ENCODE measurements around the gene ARHGAP32. TPM values are rescaled to one million over a fixed set of nuclear protein-coding genes. Genes with fewer than 3 reads are reported as not detected.

ARHGAP32 gene
- total RNA-seq, 6 donors from 2014 or later: 19.9 to 51.3 (median 29.5) TPM

DNA sequence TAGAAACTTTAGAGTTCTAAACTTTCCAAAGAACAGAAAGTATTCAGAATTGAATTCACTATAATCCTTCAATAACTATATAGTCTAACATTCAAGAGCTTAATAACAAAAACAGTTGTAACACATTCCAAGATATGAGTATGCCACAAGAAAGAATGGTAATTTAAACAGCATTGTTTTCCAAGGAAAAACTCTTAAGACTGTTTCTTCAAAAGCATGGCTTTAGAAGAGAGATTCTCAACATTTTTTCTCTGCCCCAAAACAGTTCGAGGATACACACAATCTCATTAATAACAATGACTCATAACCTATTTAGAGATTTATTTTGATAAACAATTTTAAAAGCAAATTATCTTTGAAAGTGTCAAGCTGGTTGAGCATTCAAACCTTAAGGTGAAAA, 16.7 kb upstream of the ARHGAP32 start:
- H3K36me3 ChIP-seq: no peaks in the 10 kb centered on the region
- no peaks in the 10 kb centered on the region for H3K27me3 ChIP-seq
- TF ChIP-seq POLR2A (IDR thresholded peaks at IDR 0.05): no peak
- no peak for TF ChIP-seq POLR2AphosphoS5 (IDR thresholded peaks at IDR 0.05)
- no peak for TF ChIP-seq EP300 (IDR thresholded peaks at IDR 0.05)
- TF ChIP-seq, protein P1, sequence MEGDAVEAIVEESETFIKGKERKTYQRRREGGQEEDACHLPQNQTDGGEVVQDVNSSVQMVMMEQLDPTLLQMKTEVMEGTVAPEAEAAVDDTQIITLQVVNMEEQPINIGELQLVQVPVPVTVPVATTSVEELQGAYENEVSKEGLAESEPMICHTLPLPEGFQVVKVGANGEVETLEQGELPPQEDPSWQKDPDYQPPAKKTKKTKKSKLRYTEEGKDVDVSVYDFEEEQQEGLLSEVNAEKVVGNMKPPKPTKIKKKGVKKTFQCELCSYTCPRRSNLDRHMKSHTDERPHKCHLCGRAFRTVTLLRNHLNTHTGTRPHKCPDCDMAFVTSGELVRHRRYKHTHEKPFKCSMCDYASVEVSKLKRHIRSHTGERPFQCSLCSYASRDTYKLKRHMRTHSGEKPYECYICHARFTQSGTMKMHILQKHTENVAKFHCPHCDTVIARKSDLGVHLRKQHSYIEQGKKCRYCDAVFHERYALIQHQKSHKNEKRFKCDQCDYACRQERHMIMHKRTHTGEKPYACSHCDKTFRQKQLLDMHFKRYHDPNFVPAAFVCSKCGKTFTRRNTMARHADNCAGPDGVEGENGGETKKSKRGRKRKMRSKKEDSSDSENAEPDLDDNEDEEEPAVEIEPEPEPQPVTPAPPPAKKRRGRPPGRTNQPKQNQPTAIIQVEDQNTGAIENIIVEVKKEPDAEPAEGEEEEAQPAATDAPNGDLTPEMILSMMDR (IDR thresholded peaks at IDR 0.05): no peak
- 61% methylated on average over 1 of the region's 1 CpG for WGBS, 2 donors
- H3K4me3 ChIP-seq: no peak overlapping the region
- ATAC-seq (ENCODE audit: low FRiP score in 2 of 2): no peak
- DNase-seq: no peak
- H3K4me1 ChIP-seq: peaks cover 0 to 8% (median 0%) of the 10 kb centered on the region in 4 donors
- no peak overlapping the region for H3K27ac ChIP-seq
- H3K9me3 ChIP-seq: no peaks in the 10 kb centered on the region

DNA sequence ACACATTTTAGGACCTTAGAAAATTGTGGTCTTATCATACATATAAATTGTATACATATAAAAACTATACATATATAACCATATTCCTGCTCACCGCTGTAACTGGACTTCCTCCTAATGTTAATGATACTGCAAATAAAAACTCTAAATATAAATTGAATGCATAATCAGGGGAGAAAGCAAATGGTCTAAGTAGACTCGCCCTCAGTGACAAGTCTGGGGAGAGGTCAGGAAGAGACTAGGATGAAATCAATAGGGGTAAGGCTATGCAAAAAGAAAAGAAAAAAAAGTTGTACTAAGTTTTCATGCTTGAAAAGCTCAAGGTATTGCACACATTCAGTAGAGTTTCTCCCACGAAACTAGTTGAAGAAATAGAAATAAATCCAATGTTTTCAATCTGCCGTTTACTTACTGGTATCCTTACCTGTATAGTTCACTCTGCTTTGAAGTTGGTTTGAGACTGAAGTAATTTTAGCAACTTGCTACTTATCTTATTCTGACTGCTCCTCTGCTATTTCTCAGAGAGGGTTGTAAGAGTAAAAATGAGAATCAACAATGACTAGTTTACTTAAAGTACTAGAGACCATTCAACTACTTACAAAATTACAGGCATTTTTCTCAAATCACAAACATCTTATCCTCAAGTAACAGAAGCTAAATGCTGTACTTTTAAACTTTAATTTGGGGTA, 12.2 kb upstream of the ARHGAP32 start:
- no peak for ATAC-seq (ENCODE audit: low FRiP score in 2 of 2)
- Histone ChIP-seq H3K36me3 (no peaks in the 10 kb centered on the region), H3K4me1 (peaks cover 0 to 4% (median 0%) of the 10 kb centered on the region in 4 donors), H3K27ac (no peak overlapping the region), H3K9me3 (peaks cover 0 to 3% (median 0%) of the 10 kb centered on the region in 4 donors), H3K27me3 (no peaks in the 10 kb centered on the region), H3K4me3 (no peak overlapping the region)
- DNase-seq: no peak
- TF ChIP-seq, protein P1 (IDR thresholded peaks at IDR 0.05): no peak
- TF ChIP-seq EP300 (IDR thresholded peaks at IDR 0.05) (no peak), POLR2AphosphoS5 (IDR thresholded peaks at IDR 0.05) (no peak), POLR2A (IDR thresholded peaks at IDR 0.05) (no peak)
- WGBS, 2 donors: 85 to 90% methylated on average over 4 of the region's 4 CpGs

- Histone ChIP-seq H3K9me3 (peaks cover 0 to 5% (median 0%) of the 10 kb centered on the region in 4 donors), H3K4me3 (no peak overlapping the region), H3K4me1 (peaks cover 0 to 4% (median 0%) of the 10 kb centered on the region in 4 donors), H3K36me3 (no peaks in the 10 kb centered on the region), H3K27me3 (no peaks in the 10 kb centered on the region), H3K27ac (no peak overlapping the region)
- 84 to 85% methylated on average over 5 of the region's 5 CpGs for WGBS, 2 donors
- DNase-seq: no peak
- TF ChIP-seq POLR2AphosphoS5 (IDR thresholded peaks at IDR 0.05) (no peak), POLR2A (IDR thresholded peaks at IDR 0.05) (no peak), EP300 (IDR thresholded peaks at IDR 0.05) (no peak)
- TF ChIP-seq, protein P1 (IDR thresholded peaks at IDR 0.05): no peak
- ATAC-seq (ENCODE audit: low FRiP score in 2 of 2): no peak
Observed at GRCh38 chr11:129202646-129203045, 10.5 kb upstream of the ARHGAP32 start.

GRCh38 chr11:129195682-129196081, 3.6 kb upstream of the ARHGAP32 start:
- no peaks in the 10 kb centered on the region for H3K36me3 ChIP-seq
- ATAC-seq (ENCODE audit: low FRiP score in 2 of 2) (no peak), DNase-seq (no peak)
- no peak for TF ChIP-seq POLR2AphosphoS5 (IDR thresholded peaks at IDR 0.05)
- TF ChIP-seq POLR2A (IDR thresholded peaks at IDR 0.05): no peak
- TF ChIP-seq EP300 (IDR thresholded peaks at IDR 0.05): no peak
- TF ChIP-seq, protein P1 (IDR thresholded peaks at IDR 0.05): no peak
- H3K27me3 ChIP-seq: no peaks in the 10 kb centered on the region
- H3K4me1 ChIP-seq: peaks cover 0 to 13% (median under 1%) of the 10 kb centered on the region in 4 donors
- no peak overlapping the region for H3K27ac ChIP-seq
- 95 to 96% methylated on average over 6 of the region's 6 CpGs for WGBS, 2 donors
- H3K9me3 ChIP-seq: peaks cover 0 to 5% (median 0%) of the 10 kb centered on the region in 4 donors
- H3K4me3 ChIP-seq: no peak overlapping the region

DNA sequence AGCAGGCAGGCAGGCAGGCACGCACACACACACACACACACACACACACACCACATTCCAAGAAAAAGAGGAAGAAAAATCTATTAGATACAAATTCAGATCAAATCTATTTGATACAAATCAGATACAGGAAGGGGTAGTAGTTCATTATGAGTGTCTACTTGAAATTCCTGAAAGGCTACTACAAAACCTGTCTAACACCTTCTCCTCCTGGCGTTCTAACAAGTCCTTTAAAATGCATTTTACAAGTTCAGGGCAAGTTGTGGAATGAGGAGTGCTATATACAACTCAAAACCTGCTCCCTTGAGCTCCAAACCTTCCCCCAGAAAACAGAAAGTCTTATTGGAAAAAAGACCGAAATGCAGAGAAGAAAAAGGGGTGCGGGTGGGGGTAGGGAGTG, 476 bp downstream of the ARHGAP32 start:
- TF ChIP-seq EP300 (IDR thresholded peaks at IDR 0.05) (no peak), POLR2AphosphoS5 (IDR thresholded peaks at IDR 0.05) (no peak), POLR2A (IDR thresholded peaks at IDR 0.05) (no peak)
- TF ChIP-seq, protein P1 (IDR thresholded peaks at IDR 0.05): no peak
- Histone ChIP-seq H3K4me1 (peaks cover 0 to 25% (median 11%) of the 10 kb centered on the region in 4 donors), H3K27ac (peak overlapping the region in 1 of 4 donors; percentile 29), H3K4me3 (no peak overlapping the region), H3K36me3 (no peaks in the 10 kb centered on the region), H3K27me3 (no peaks in the 10 kb centered on the region), H3K9me3 (no peaks in the 10 kb centered on the region)
- DNase-seq (no peak), ATAC-seq (ENCODE audit: low FRiP score in 2 of 2) (peak in 1 of 2 donors; percentile 74)
- 43 to 50% methylated on average over 4 of the region's 4 CpGs for WGBS, 2 donors

Measured in upper lobe of left lung (tissue), 6 donors.